HL-60/S4 treated with phorbol 12-myristate 13-acetate at 8.2 ng/mL for 4 days and 3 days (cell line): ENCODE measurements around the gene ZNF331.
"Not testable (repeated sequence)": the region's sequence is repeated elsewhere in the genome, so short reads cannot be mapped to it uniquely, and the experiment has no call there.

Experiments used
- in situ Hi-C: fragments of 300-500 bp; cut with MboI; formaldehyde crosslinking; loops from 2 replicates; pipeline ENCODE4 v1.15.0; 2022; ENCODE audit warnings: low sequenced_read_pairs

ZNF331 gene

DNA sequence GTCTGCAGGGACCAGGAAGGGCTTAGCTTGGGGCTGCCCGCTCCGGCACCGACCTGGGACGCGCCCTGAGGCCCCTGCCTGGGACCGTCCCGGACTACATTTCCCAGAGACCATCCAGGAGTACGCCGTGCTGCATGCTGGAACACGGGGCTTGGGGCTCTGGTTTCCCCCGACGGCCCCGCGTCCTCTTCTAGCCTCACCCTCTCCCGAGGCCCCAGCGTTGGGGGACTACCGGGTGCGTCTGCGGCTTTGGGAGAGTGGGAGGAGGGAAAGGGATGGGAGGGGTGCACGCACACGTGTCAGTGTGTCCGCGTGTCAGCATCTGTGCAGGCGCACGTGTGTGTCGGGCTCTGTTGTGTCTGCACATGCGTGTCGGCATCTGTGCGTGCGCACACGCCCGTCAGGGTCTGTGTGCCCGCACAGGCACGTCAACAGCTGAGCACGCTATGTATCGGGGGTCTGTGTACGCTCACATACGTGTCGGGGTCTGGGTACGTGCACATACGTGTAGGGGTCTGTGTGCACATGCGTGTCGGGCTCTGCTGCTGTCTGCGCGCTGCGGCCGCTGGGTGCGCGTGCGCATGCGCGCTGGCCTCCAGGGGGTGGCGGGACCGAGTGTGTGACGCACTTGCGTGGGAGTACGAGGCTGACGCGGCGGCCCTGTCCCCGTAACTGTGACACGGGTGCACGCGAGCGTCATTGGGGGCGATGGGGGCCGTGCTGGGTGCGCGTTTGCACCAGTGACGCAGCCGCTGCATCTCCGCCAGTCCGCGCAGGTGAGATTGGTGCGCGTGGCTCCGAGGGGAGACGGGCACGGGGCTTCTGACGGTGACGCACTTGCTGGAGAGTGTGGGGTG is at the start of gene ZNF331:
TSS of gene ZNF331 (plus strand) at position 625 of the 857 bp plus-strand sequence. CDS start 31,232 bp downstream, outside the sequence.
- in situ Hi-C loops = no loop called here

DNA sequence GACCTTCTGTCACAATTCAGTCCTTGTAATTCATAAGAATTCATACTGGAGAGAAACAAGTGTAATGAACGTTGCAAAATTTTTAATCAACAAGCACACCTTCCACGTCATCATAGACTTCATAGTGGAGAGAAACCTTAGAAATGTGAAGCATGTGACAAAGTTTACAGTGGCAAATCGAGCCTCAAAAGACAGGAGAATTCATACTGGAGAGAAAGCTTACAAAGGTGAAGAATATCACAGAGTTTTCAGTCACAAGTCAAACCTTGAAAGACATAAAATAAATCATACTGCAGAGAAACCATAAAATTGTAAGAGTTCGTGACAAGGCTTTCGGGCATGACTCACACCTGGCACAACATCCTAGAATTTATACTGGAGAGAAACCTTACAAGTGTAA is 45.8 kb upstream of the ZNF331 start:
- in situ Hi-C loops = no loop called here

DNA sequence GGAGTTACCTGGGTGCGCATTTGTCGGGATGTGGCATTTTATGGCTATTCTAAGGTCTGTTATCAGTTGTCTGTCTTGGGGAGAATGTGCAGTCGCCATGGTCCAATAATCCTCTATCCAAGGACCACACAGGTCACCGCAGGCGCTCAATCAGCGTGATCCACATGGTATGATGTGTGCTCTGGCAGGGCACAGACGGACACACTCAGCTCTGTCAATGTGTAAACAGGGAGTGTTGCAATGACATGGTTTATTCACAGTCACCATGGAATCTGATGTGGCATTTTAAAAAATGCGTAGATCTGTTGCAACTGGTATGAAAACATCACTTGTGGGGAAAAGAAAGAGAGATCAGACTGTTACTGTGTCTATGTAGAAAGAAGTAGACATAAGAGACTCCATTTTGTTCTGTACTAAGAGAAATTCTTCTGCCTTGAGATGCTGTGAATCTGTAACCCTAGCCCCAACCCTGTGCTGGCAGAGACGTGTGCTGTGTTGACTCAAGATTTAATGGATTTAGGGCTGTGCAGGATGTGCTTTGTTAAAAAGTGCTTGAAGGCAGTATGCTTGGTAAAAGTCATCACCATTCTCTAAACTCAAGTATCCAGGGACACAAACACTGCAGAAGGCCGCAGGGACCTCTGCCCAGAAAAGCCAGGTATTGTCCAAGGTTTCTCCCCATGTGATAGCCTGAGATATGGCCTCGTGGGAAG is 40.5 kb upstream of the ZNF331 start:
- in situ Hi-C loops = not testable (repeated sequence)

DNA sequence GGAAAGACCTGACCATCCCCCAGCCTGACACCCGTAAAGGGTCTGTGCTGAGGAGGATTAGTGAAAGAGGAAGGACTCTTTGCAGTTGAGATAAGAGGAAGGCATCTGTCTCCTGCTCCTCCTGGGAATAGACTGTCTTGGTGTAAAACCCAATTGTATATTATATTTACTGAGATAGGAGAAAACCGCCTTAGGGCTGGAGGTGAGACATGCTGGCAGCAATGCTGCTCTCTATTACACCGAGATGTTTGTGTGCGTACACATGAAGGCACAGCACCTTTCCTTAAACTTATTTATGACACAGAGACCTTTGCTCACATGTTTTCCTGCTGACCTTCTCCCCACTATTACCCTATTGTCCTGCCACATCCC is 39.9 kb upstream of the ZNF331 start:
- in situ Hi-C loops = not testable (repeated sequence)

DNA sequence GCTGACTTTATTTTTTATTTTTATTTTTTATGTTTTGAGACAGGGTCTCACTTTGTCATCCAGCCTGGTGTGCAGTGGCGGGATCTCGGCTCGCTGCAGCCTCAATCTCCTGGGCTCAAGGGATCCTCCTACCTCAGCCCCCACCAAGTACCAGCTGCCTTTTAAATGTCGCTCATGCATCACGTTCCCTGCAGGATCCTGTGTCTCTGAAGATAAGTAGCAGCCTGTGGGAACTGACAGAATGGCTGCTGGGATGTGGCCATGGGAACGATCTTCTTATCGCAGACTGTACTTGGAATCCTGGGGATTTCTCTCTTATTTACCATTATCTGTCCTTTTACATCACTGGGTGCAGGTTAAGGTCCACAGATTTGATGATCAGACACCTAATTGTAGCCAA is 34.8 kb upstream of the ZNF331 start:
- in situ Hi-C loops = not testable (repeated sequence)

DNA sequence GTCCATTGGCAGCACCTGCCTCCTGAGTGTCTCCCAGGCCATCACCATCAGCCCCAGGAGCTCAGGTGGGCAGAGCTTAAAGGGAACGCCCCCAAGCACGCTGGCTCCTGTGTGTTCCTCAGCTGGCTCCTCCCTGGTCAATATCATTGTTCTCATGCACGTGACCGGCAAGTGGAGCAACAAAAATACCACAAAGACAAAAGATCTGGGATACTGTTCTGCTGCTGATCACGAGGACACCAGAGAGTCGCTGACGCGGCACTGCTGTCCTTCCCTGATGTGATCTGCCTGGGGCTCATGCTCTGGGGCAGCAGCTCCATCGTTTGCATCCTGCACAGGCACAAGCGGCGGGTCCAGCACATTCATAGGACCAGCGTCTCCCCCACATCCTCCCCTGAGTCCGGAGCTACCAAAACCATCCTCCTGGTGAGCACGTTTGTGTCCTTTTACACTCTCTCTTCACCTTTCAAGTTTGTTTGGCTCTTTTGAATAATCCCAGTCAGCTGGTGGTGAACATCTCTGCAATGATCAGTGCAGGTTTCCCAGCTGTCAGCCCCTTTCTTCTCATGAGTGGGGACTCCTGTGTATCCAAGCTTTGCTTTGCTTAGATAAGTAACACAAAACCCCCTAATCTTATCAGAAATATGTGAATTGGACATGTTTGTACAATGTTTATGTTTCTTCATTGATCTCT is 34.1 kb upstream of the ZNF331 start:
- in situ Hi-C loops = not testable (repeated sequence)

DNA sequence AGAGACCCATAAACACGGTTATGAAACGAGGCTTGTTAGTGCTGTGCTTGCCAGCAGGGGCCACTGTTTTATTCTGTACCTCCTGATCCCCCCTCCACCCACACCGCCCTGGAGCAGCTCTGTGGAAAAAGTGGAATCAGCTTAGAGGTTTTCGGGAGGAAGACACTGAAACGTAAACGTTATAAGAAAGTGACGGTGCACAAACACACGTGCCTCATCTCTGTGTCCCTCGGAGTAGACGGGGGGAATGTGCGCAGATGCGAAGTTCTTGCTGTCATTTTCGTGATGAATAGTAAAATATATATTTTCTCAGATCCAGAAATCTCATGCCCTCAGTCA is 33.6 kb upstream of the ZNF331 start:
- in situ Hi-C loops = not testable (repeated sequence)

DNA sequence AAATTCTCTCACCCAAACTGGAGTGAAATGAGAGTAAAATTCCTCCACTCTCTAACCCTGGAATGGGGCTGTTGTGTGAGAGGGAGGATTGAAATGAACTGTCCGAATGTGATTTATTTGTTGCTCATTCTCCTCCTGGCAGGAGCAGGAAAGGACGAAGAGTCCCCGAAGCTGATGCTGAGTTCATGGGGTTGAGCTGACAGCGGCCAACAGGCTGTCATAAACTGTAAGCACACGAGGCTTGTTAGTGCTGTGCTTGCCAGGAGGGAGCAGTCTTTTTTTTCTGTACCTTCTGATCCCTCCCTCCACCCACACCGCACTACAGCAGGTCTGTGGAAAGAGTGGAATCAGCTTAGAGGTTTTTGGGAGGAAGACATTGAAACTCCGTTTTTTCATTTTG is 33.1 kb upstream of the ZNF331 start:
- in situ Hi-C loops = no loop called here

DNA sequence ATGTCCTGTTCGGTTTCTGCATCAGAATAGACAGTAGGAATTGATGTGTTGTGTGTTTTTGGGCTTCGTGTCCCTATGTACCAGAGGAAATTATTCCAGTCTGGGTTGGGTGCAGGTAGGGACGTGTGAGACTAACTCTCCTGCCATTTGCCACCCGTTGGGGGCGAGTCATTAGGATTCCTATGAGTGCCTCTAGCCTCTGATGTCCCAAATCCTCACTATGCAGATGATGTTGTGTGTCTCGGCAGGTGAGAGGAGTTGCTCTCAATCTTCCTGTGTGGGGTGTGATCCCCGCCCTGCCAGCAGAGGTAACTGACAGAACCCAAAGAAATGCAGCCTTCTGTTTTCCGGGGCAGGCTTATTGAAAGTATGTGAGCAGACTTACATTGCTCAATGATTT is 31.2 kb upstream of the ZNF331 start:
- in situ Hi-C loops = no loop called here

DNA sequence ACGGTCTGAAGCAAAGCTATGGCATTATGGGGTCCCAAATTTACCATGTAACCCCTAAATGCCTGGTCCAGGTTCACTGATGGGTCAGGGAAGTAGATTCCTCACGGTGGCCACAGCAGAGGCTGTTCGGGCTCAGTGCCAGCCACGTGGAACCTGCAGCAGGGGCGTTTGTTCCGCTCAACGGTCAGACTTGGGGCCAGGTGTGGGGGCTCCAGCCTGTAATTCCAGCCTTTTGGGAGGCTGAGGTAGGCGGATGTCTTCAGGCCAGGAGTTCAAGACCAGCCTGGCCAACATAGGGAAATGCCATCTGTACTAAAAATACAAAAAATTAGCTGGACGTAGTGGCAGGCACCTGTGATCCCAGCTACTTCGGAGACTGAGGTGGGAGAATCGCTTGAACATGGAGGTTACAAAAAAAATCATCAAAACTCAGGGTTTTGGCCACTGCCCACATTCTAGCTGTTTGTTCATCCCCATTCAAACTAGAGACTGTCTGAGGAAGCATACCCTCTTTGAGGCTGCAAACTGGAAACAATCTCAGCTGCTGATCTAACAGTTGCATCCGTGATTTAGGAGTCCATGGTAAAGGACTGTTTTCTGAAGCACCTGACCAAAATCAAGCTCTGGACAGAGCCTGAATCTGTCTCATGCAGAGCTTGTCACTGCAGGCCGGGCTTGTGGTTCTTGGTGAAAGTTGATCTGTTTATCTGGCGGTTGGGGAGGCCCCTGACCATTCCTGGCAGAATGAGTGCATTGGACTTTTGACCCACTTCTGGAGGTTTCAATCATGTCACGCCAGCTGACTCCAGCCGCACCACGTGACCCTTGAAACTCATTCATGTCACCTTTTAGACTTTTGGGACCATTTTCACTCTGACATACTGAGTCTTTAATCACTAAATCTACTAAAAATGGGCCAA is 30.2 kb upstream of the ZNF331 start:
- in situ Hi-C loops = no loop called here

DNA sequence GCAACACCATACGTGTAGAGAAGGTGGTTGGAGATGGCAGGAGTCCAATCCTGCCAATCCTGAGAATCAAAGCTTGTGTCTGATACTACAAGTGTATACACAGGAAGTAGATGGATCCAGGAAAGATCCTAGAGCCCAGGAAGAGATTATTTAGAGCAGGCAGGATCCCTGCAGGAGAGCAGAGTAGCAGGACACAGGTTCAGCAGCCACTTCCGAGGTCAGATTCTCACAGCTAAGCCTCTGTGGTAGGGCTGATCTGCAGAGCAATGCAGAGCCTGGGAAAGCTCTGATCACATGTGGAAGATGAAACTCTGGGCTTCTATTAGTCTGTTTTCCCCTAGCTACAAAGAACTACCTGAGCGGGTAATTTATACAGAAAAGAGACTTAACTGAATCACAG is 28.5 kb upstream of the ZNF331 start:
- in situ Hi-C loops = no loop called here

DNA sequence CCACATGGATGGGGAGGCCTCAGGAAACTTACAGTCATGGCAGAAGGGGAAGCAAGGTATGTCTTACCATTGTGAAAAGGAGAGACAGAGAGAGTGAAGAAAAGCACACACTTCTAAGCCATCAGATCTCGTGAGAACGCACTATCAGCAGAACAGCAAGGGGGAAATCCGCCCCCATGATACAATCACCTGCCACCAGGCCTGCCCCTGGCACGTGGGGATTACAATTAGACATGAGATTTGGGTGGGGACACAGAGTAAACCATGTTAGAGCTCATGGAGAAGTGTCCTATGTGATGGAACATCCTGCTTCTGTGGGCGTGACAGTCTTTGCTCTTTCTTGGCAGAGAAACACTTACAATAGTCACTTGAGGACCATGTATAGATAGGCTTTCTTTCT is 28.1 kb upstream of the ZNF331 start:
- in situ Hi-C loops = no loop called here

DNA sequence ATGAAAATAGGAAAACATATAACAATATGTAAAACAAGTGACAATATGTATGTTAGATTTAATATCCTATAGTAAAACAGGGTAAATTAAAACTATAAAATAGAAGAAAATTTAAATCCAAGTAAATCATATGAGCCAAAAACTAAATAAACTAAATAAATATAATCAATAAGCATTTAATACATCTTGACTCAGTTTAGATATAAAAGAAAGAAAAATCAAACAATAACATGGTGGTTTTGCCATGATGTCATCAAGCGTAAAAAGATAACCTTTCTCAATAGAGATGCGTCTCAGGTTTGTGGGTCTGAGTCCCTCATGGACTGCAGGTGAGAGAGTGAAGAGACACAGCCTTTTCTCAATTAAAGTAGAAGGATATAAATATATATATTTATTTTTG is 26.6 kb upstream of the ZNF331 start:
- in situ Hi-C loops = no loop called here

DNA sequence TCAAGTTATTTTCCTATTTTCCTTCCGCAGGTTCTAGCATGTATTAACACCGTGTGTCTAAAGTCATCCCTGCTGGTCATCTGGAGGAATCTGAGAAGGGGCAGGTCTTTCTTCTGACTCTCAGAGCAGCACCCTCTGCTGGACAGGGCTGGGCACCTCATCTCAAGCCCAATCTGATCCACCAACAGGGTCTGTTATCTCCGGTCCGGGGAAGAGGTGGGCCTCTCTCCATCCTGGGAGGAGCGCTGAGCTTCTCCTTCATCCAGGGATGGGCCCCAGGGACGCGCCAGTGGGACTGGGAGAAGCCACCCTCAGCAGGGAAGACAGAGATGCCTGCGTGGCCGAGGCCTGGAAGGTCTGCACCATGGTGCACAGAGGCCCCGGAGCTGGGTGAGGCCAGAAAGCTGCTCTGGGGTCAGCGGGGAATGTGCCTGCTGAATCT is 26.0 kb upstream of the ZNF331 start:
- in situ Hi-C loops = no loop called here

DNA sequence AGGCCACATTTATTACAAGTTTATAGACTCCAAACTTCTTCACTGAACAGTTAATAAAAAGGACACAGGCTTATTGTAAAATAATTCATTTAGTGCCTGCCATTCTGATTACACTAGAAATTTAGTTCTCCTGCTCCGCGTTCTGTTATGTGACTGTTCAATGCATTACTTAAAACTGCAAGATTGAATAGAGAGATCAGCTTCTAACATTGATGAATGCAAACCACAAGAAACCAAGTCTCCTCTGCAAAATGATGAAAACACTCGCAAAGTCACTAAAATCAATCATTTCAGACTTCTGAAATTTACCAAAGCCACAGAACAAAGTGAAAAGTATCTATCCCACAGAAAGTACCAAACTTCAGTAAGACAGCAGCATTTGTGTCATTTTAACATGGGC is 22.9 kb upstream of the ZNF331 start:
- in situ Hi-C loops = not testable (repeated sequence)

DNA sequence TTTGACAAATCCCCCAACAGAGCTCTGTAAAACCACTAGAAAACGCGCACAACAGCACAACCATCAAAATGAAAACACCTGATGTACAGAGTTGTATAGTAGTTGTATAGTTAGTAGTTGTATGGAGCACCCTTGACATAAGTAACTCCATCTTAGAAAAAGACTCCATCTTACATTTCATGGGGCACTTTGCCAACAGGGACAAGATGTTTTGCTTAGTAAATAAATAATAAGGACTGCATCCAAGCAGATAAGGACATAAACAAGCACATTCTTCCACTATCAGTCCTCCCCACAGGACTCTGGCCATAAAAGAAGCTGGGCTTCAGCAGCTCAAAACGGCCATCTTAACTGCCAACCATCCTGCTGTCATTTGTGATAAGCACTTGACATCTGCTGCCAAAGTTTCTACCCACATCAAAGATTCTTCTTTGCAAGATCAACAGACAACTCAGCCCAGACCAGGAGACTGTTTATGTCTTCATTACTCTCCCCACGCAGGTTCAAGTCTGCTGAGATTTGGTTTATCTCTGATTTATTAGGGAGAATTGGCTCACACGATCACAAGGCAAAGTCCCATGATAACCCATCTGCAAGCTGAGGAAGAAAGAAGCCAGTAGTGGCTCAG is 20.7 kb upstream of the ZNF331 start:
- in situ Hi-C loops = no loop called here

DNA sequence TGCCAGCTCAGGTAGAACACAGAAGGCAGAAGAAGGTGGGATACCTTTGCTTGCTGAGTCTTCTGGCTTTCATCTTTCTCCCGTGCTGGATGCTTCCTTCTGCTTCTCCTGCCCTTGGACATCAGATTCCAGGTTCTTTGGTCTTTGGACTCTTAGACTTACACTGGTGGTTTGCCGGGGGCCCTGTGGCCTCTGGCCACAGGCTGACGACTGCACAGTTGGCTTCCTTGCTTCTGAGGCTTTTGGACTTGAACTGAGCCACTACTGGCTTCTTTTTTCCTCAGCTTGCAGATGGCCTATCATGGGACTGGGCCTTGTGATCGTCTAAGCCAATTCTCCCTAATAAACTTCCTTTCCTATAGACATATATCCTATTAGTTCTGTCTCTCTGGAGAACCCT is 19.8 kb upstream of the ZNF331 start:
- in situ Hi-C loops = no loop called here

DNA sequence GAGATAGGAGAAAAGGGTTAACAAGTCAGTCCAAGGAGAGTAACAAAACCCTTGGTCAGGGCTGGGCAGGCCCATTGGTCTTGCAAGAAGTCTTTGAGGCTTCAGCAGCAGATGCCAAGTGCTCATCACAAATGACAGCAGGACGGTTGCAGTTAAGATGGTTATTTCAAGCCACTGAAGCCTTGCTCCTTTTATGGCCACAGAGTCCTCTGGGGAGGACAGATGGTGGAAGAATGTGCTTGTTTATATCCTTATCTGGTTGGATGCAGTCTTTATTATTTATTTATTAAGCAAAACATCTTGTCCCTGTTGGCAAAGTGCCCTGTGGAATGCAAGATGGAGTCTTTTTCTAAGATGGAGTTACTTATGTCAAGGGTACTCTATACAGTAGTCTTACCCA is 19.2 kb upstream of the ZNF331 start:
- in situ Hi-C loops = no loop called here

DNA sequence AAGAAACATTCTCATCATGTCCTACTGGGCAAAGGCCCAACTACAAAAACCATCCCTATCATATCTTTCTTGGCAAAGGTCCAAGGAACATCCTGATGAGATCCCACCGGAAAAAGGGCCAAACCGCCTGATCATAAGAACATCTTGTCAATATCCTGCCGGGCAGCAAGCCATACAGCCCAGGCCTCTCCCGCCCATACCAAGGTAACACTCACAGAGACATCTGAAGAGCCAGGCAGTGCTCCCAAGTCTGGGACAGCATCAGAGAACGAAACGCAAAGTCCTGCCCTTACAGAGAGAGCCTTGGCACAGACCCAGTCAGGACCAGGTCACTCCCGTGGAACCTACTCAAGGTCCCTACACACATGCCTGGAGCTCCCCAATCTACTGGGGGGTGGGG is 18.5 kb upstream of the ZNF331 start:
- in situ Hi-C loops = no loop called here

DNA sequence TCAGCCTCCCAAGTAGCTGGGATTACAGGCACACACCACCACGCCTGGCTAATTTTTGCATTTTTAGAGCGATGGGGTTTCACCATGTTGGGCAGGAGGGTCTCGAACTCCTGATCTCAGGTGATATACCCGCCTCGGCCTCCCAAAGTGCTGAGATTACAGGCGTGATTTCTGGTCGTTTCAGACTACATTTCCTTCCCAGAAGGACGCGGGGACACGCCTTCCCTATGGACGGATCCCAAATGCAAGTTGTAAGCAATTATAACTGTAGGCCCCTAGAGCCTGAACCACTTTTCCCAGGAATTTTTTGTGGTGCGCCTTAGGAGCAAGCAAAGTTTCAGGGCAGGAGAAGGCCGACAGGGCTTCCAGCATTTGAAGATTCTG is 17.8 kb upstream of the ZNF331 start:
- in situ Hi-C loops = no loop called here
